Body of pancreas (tissue), 4 donors: ENCODE results near the gene LOXL3. TPM values are rescaled to one million over a fixed set of nuclear protein-coding genes. Genes with fewer than 3 reads are reported as not detected.

Source experiments
- ATAC-seq: fragments of 150-250 bp; one replicate; pipeline ENCODE4 v1.9.1; 2016
- DNase-seq, 4 donors: peaks; one replicate each; pipeline ENCODE4 v3.0.0-alpha.2; 2019
- H3K27ac ChIP-seq, 4 donors: fragments of 200-600 bp; sonication (generic); 1 replicate in 3 of 4; 2 replicates in 1 of 4; pipeline versions ENCODE4 v1.5.1 to v1.6.1; 2016 to 2019; ENCODE audit warnings: mild to moderate bottlenecking in 1 of 4, mixed read lengths in 1 of 4, moderate library complexity in 1 of 4
- H3K27me3 ChIP-seq, 2 donors: fragments of 200-600 bp; sonication (generic); one replicate each; pipeline ENCODE4 v1.6.0; 2016; ENCODE audit warnings: mild to moderate bottlenecking in 1 of 2
- H3K36me3 ChIP-seq, 2 donors: fragments of 200-600 bp; sonication (generic); replicated peaks in 1 of 2; 2 replicates each; pipeline ENCODE4 v1.5.1; 2016; ENCODE audit warnings: low read depth in 2 of 2; ENCODE audit not compliant: insufficient read depth in 1 of 2
- H3K4me1 ChIP-seq: fragments of 200-600 bp; sonication (generic); one replicate; pipeline ENCODE4 v1.6.0; 2016
- H3K4me3 ChIP-seq, 2 donors: fragments of 200-600 bp; sonication (generic); 1 replicate in 1 of 2; 2 replicates in 1 of 2; pipeline ENCODE4 v1.5.1; 2016 to 2019
- H3K9me3 ChIP-seq, 3 donors: fragments of 200-600 bp; sonication (generic); 1 replicate in 2 of 3; 2 replicates in 1 of 3; pipeline ENCODE4 v1.5.1; 2016
- CTCF ChIP-seq, 7 experiments: fragments of 450-650 bp in 4 of 7; fragments of 200-600 bp in 3 of 7; sonication (generic) in 3 of 7; IDR thresholded peaks; one replicate each; pipeline ENCODE4 v1.5.1; 2016 to 2019; ENCODE audit warnings: antibody characterized with exemption in 7 of 7
- POLR2A ChIP-seq, 3 donors: fragments of 450-650 bp; IDR thresholded peaks; one replicate each; pipeline ENCODE4 v1.6.1; 2016; ENCODE audit warnings: antibody characterized with exemption in 3 of 3, mild to moderate bottlenecking in 2 of 3
- WGBS, 2 donors: methylation state at CpG; one replicate each; pipeline ENCODE4 v1.1.5; 2017; 5-methylcytosine and 5-hydroxymethylcytosine counted together
- intact Hi-C: fragments of 100-400 bp; cut with DNase I; formaldehyde crosslinking; loops from one replicate; pipeline ENCODE4 v1.15.1; 2023
- total RNA-seq, 2 donors: library from RNA; depleted of rRNA; stranded (reverse); fragments of >200 nt; gene quantifications; one replicate each; pipeline ENCODE4 v1.1.0, GENCODE V29; 2016

Gene LOXL3
- total RNA-seq, 2 donors from 2014 or later, result 0.33 to 3.1 TPM

DNA sequence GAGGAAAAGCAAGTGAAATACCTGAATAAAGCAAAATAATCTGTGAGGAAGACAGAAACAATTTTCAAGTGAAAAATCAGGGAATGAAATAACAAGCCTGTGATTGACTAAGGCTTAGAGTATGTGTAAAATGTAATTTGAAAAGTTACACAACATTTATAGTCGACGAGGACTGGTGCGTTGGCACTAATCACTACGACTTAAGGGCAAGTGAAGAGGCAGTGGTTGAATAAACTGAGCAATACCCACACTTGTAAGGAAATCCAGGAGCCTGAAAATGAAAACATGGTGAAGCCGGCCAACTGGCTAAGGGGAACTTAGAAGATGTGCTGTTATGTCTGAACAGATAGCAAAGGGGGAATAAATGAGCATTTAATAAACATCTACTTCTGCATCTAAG lies 14.1 kb upstream of the LOXL3 start:
- ATAC-seq, result no peak
- H3K27me3 ChIP-seq, result no peaks in the 10 kb centered on the region
- no peaks in the 10 kb centered on the region for H3K9me3 ChIP-seq
- TF ChIP-seq POLR2A (IDR thresholded peaks at IDR 0.05), result no peak
- no peak for TF ChIP-seq CTCF (IDR thresholded peaks at IDR 0.05)
- 56 to 70% methylated on average over 5 of the region's 5 CpGs for WGBS, 2 donors
- H3K4me1 ChIP-seq, result no peaks in the 10 kb centered on the region
- DNase-seq, result no peak
- H3K36me3 ChIP-seq, result no peaks in the 10 kb centered on the region
- no peak overlapping the region for H3K4me3 ChIP-seq
- intact Hi-C loops, result no loop called here
- no peak overlapping the region for H3K27ac ChIP-seq

DNA sequence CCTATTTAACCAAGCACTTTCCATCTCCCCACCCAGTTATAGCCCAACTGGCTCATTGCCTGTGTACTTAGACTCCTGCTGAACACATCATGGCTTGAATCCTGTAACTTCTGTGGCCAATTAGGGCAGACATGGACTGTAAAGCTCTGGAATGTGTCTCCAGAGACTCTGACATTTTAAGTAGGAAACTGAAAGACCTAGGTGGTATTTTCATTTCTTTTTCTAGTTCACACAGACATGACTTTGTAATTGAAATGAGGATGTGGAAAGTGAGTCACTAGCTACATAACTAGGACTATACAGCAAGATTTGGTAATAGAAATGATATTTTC lies 13.0 kb upstream of the LOXL3 start:
- no peaks in the 10 kb centered on the region for H3K9me3 ChIP-seq
- no peaks in the 10 kb centered on the region for H3K36me3 ChIP-seq
- ATAC-seq (no peak), DNase-seq (no peak)
- intact Hi-C loops, result no loop called here
- TF ChIP-seq CTCF (IDR thresholded peaks at IDR 0.05) (no peak), POLR2A (IDR thresholded peaks at IDR 0.05) (no peak)
- H3K27me3 ChIP-seq, result no peaks in the 10 kb centered on the region
- no peak overlapping the region for H3K27ac ChIP-seq
- H3K4me1 ChIP-seq, result no peaks in the 10 kb centered on the region
- H3K4me3 ChIP-seq, result no peak overlapping the region

- Histone ChIP-seq H3K4me3 (no peak overlapping the region), H3K36me3 (no peaks in the 10 kb centered on the region), H3K27ac (no peak overlapping the region), H3K4me1 (no peaks in the 10 kb centered on the region), H3K9me3 (no peaks in the 10 kb centered on the region), H3K27me3 (no peaks in the 10 kb centered on the region)
- no peak for ATAC-seq
- TF ChIP-seq POLR2A (IDR thresholded peaks at IDR 0.05) (no peak), CTCF (IDR thresholded peaks at IDR 0.05) (no peak)
- intact Hi-C loops, result no loop called here
- DNase-seq, result no peak
- WGBS, 2 donors, result 53 to 57% methylated on average over 7 of the region's 7 CpGs
Measured at GRCh38 chr2:74566076-74566753, 12.5 kb upstream of the LOXL3 start.

DNA sequence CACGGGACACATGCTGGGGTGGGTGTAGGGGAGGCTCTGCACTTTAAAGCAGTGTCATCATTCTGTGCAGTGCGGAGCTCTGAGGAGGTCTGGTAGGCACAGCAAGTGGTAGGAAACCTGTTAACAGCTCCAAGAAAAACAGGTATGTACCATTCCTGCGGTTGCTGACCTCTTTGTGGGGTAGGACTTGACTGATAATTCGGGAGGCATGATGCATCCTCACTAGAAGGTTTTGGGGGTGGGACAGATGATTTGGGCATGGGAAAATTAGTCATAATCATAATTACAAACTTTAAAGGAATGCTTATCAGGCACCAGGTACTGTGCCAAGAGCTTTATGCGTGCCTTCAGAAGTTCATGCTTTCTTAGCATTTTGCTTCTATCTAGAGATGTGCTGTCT lies 10.5 kb upstream of the LOXL3 start:
- no peak for ATAC-seq

More for the DNA sequence above, 10.5 kb upstream of the LOXL3 start:
- no peaks in the 10 kb centered on the region for H3K27me3 ChIP-seq
- H3K4me1 ChIP-seq, result no peaks in the 10 kb centered on the region
- intact Hi-C loops, result no loop called here
- no peak overlapping the region for H3K4me3 ChIP-seq
- WGBS, 2 donors, result 44 to 71% methylated on average over 5 of the region's 5 CpGs
- no peak overlapping the region for H3K27ac ChIP-seq
- no peaks in the 10 kb centered on the region for H3K36me3 ChIP-seq
- no peak for DNase-seq
- H3K9me3 ChIP-seq, result no peaks in the 10 kb centered on the region
- TF ChIP-seq CTCF (IDR thresholded peaks at IDR 0.05), result no peak
- TF ChIP-seq POLR2A (IDR thresholded peaks at IDR 0.05), result no peak
